ENCODE data around the gene SMAD5.

SMAD5 gene

DNA sequence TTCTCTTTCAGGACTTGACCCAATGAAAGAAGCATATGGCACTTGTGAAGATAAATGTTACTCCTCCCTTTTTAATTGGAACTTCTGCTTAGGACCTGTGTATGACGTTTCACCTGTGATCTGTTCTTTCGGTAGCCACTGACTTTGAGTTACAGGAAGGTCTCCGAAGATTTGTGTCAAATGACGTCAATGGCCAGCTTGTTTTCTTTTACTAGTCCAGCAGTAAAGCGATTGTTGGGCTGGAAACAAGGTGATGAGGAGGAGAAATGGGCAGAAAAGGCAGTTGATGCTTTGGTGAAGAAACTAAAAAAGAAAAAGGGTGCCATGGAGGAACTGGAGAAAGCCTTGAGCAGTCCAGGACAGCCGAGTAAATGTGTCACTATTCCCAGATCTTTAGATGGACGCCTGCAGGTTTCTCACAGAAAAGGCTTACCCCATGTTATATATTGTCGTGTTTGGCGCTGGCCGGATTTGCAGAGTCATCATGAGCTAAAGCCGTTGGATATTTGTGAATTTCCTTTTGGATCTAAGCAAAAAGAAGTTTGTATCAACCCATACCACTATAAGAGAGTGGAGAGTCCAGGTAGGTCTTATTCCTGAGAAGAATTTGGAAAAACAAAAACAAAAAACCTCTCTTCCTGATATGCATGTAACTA is 21.1 kb downstream of the SMAD5 start:
- DNase-seq (ENCODE audit: low read depth in 2 of 2), result no peak

DNA sequence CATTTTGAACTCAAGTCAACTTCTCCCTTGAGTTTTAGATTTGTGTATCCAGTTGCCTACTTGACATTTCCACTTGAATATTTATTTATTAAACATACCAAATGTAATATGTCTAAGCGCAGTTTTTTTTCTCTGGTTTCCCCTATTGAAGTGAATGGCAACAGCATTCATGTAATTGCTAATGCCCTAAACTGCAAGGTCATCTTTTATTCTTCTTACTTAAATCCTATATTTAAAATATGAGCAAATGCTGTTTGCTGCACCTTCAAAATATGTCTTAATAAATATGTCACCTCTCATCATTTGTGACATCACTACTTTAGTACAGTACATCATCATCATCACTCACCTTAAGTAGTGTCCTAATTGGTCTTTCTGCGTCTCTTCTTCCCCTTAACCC is 22.4 kb downstream of the SMAD5 start:
- no peak for DNase-seq (ENCODE audit: low read depth in 2 of 2)

DNA sequence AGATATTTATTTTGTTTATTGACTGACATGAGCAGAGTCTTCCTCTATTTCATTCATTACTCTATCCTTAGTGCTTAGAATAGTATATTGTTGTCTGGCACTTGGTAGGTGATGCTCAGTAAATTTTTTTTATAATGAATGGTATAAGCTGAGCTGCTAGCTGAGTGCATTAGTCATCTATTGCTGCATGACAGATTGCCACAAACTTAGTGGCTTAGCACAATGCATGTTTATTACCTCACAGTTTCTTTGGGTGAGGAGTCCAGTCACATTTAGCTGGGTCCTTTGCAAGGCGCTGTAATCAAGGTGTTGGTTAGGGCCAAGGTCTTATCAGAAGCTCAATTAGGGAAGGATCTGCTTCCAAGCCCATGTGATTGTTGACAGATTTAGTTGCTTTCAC is 23.1 kb downstream of the SMAD5 start:
- DNase-seq (ENCODE audit: low read depth in 2 of 2), result no peak

- no peak for DNase-seq (ENCODE audit: low read depth in 2 of 2)
Observed at GRCh38 chr5:136157514-136157913, 24.9 kb downstream of the SMAD5 start.

GRCh38 chr5:136159457-136159856 is 26.8 kb downstream of the SMAD5 start:
- DNase-seq (ENCODE audit: low read depth in 2 of 2), result no peak

DNA sequence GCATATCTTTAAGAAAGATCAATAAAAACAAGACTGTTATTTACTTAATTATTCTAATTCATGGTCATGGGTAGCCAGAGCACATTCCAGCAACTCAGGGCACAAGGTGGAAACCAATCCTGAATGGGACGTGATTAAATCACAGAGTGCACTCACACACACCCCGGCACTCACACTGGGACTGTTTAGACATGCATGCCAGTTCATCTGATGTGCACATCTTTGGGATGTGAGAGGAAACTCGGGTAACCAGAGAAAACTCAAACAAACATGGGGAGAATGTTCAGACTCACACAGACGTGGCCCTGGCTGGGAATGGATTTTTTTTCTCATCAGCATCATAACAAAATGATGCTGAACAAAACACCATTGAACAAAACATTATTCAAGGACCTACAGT is 29.4 kb downstream of the SMAD5 start:
- DNase-seq (ENCODE audit: low read depth in 2 of 2), result no peak

DNA sequence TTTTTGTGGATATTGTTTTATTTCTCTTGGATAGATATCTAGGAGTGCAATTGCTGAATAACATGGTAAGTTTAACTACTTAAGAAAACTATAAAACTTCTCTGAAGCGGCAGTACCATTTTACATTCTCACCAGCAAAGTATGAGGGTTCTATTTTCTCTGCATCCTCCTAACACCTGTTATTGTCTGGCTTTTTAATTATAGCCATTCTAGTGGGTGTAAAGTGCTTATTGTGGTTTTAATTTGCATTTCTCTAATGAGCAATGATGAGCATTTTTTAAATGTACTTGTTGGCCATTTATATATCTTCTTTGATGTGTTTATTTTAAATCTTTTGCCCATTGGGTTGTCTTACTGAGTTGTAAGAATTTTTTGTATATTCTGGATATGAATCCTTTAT is 31.6 kb downstream of the SMAD5 start:
- DNase-seq (ENCODE audit: low read depth in 2 of 2), result no peak

DNA sequence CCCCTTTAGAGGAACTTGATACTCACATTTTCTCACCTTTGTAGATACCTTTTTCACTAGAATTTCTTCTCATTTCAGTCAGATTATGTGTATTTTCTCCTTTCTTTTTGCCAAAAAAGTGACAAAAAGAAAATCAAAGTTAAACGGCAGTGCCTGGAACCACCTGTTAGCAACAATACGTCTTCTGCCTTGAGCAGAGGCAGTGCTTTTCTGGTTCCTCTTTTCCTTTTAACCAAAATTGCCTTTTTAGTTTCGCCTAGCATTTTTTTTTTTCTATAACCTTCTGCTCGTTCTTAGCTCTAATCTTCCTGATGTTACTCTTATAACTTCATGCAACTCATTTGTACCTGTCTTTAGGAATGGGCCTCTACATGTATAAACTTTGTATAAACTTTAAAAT is 34.3 kb downstream of the SMAD5 start:
- DNase-seq (ENCODE audit: low read depth in 2 of 2), result no peak

DNA sequence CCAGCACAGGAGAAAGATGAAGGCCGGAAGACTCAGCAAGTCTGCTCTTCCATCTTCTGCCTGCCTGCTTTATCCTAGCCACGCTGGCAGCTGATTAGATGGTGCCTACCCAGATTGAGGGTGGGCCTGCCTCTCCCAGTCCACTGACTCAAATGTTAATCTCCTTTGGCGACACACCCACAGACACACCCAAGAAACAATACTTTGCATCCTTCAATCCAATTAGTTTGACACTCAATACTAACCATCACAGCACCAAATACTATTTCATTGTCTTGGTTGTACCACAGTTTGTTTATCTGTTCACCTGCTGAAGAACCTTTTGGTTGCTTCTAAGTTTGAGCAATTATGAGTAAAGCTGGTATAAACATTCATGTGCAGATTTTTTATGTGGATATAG is 36.6 kb downstream of the SMAD5 start:
- no peak for DNase-seq (ENCODE audit: low read depth in 2 of 2)

GRCh38 chr5:136174021-136174659 is 41.5 kb downstream of the SMAD5 start:
- no peak for DNase-seq (ENCODE audit: low read depth in 2 of 2)

GRCh38 chr5:136182618-136183017 is 50.0 kb downstream of the SMAD5 start:
- no peak for DNase-seq (ENCODE audit: low read depth in 2 of 2)

- no peak for DNase-seq (ENCODE audit: low read depth in 2 of 2)
Observed at GRCh38 chr5:136185974-136186665, 53.5 kb downstream of the SMAD5 start.

- DNase-seq (ENCODE audit: low read depth in 2 of 2), result no peak
Observed at GRCh38 chr5:136186796-136187195, 54.2 kb downstream of the SMAD5 start.

- no peak for DNase-seq (ENCODE audit: low read depth in 2 of 2)
Observed at GRCh38 chr5:136188859-136189258, 56.2 kb downstream of the SMAD5 start.

- no peak for DNase-seq (ENCODE audit: low read depth in 2 of 2)
Observed at GRCh38 chr5:136190091-136190720, 57.6 kb downstream of the SMAD5 start.

DNA sequence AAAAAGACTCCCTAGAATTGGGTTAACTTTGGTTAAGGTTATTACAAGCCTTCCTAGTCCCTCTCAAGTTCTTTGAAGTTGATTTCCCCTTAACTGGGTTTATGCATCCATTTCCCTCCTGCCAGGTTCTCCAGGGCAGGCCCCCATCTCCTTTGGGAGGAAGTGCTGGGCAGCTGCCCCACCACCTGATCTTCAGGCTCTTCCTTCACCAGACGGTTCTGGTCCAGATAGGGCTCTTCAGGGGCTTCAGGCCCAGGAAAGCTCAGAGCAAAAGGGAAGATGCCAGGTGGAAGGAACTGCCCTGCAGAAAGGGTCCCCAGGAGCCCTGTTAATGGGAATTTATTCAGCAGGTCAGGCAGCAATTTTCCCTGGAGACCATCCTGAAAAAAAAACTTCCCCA is 58.3 kb downstream of the SMAD5 start:
- no peak for DNase-seq (ENCODE audit: low read depth in 2 of 2)

GRCh38 chr5:136191304-136192014 is 58.8 kb downstream of the SMAD5 start:
- DNase-seq (ENCODE audit: low read depth in 2 of 2), result no peak

DNA sequence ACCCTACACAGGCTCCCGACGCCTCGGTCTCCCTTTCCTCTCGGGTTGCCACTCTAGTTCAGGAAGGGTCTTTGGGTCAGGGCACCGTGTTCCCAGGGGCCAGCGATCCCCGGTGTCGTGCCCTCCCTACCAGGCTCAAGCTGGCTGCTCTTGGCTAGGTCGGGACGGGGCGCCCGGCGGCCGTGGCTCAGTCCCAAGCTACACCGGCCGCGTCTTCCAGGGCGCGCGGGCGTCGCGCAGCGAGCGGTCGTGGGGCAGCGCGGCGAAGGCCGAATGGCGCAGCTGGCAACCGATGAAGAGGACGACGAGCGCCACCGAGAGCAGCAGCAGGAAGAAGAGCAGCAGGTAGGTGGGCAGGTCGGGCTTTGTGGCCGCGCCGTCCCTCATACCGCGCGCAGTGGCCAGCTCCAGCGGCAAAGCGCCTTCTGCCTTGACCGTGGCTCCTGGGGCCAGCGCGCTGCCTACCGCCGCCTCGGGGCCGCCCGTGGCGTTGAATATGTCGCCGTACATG is 59.4 kb downstream of the SMAD5 start:
- DNase-seq (ENCODE audit: low read depth in 2 of 2), result no peak

DNA sequence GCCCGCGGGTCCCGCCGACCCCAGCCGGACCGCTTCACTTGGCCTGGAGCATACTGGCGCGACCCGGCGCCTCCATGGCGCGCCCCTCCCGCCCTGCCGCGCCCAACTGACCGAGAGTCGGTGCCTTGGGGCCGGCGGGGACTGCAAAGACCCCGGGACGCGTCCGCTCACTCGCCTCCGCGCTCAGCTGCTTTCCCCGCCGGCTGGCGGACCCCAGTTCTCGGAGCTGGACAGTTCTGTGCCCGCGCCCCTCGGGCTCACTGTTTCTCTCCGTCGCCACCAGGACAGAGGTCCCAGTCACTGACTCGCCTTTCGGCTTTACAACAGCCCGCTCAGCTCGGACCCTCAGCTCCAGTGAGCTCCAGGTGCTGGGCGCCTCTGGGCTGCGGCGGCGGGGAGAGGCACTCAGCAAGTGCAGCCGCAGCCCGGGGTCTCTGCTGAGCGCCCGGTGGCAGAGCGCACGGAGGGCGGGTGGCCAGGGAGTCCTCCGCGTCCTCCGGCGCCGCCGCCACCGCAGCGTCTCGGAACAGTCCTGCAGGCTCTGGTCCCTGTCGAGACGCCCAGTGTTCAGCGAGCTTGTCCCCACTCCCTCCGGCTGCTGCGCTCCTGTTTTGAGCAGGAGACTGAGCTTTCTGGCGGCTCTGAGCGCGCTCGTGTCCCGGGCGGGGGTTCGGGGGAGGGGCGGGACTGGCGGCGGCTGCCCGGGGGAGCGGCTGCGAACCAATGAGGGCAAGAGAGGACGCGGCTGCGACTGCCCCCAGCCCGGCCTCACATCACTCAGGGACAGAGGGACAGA is 60.1 kb downstream of the SMAD5 start, which contains the start of gene SMIM32:
Gene SMIM32 (minus strand): TSS at position 637 of the 796 bp plus-strand sequence. CDS start 638 bp downstream, outside the sequence.
- no peak for DNase-seq (ENCODE audit: low read depth in 2 of 2)

GRCh38 chr5:136193322-136193935 is 60.8 kb downstream of the SMAD5 start:
- no peak for DNase-seq (ENCODE audit: low read depth in 2 of 2)

Data from stimulated activated CD8-positive, alpha-beta memory T cell treated with anti-CD3 and anti-CD28 coated beads, Interleukin-7, amount 100 ng/mL, for 1 hour (primary cell).